ENCODE results near the gene OR2Z1. TPM values are rescaled to one million over a fixed set of nuclear protein-coding genes. Genes with fewer than 3 reads are reported as not detected.

The OR2Z1 gene
- total and polyA plus RNA-seq, 2 of the 4 experiments (the other 2 are of a cell fraction) = not detected

DNA sequence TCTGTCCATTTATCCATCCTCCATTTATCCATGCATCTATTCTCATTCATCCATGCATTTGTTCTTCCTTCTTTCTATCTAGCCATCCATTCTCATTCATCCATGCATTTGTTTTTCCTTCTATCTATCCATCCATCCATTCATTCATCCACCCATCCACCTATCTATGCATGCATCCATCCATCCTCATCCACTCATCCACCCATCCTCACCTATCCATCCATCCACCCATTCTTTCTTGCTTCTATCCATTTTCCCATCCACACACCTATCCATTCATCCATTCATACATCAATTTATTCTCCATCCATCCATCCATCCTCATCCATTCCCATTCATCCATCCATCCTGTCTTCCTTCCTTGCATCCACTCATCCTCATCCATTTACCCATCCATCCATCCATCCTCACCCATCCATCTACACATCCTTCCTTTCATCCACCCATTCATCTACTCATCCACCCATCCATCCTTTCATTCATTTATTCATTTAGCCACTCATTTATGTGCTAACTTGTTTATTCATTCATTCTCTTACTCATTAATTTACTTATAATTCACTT, 43.1 kb upstream of the OR2Z1 start:
- no peak overlapping the region for H2AK5ac ChIP-seq (ENCODE audit: low read depth, low read length)
- H3K36me3 ChIP-seq (ENCODE audit: control insufficient read depth, insufficient read depth, low read length) = no peaks in the 10 kb centered on the region
- no peak overlapping the region for H3K27ac ChIP-seq (ENCODE audit: insufficient read depth, low read length)
- H4K20me1 ChIP-seq (ENCODE audit: insufficient read depth, low read length) = no peaks in the 10 kb centered on the region
- no peak overlapping the region for H3K9ac ChIP-seq (ENCODE audit: low read depth, low read length)
- TF ChIP-seq MAZ (IDR thresholded peaks at IDR 0.05; ENCODE audit: borderline replicate concordance, low read depth, low read length) (no peak), MXI1 (IDR thresholded peaks at IDR 0.05; ENCODE audit: borderline replicate concordance, low read depth, low read length) (no peak), FOS (IDR thresholded peaks at IDR 0.05; ENCODE audit: low read depth, low read length) (no peak), POLR2A (IDR thresholded peaks at IDR 0.05; ENCODE audit: low read depth, low read length) (no peak), MAFK (IDR thresholded peaks at IDR 0.05; ENCODE audit: low read depth, low read length) (no peak)
- TF ChIP-seq, protein P1, sequence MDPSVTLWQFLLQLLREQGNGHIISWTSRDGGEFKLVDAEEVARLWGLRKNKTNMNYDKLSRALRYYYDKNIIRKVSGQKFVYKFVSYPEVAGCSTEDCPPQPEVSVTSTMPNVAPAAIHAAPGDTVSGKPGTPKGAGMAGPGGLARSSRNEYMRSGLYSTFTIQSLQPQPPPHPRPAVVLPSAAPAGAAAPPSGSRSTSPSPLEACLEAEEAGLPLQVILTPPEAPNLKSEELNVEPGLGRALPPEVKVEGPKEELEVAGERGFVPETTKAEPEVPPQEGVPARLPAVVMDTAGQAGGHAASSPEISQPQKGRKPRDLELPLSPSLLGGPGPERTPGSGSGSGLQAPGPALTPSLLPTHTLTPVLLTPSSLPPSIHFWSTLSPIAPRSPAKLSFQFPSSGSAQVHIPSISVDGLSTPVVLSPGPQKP (IDR thresholded peaks at IDR 0.05; ENCODE audit: borderline replicate concordance, low read depth, low read length) = no peak
- ChIA-PET CTCF (no interaction called here), POLR2A (ENCODE audit: unreplicated experiment) (no interaction called here)
- H3K4me1 ChIP-seq (ENCODE audit: control insufficient read depth, insufficient read depth, low read length) = no peaks in the 10 kb centered on the region
- H2BK15ac ChIP-seq (ENCODE audit: low read depth, low read length) = no peak overlapping the region
- H3K56ac ChIP-seq (ENCODE audit: extremely low read depth, insufficient read depth, low read length) = no peak overlapping the region
- no peak overlapping the region for H3K18ac ChIP-seq (ENCODE audit: low read depth, low read length)
- no peak for DNase-seq
- H4K8ac ChIP-seq (ENCODE audit: low read depth in 2 of 2, low read length in 2 of 2) = no peak overlapping the region
- dilution Hi-C loops (cut with HindIII; ENCODE audit: low sequenced_read_pairs, unreplicated experiment) = no loop called here
- H3K9me1 ChIP-seq (ENCODE audit: insufficient read depth, low read length) = no peaks in the 10 kb centered on the region
- H3K14ac ChIP-seq (replicated peaks; ENCODE audit: low read depth, low read length) = no peak overlapping the region
- H3K4me2 ChIP-seq (ENCODE audit: low read depth, low read length) = no peak overlapping the region
- no TSS peak for BruUV-seq (replicated peaks)
- no peak overlapping the region for H3K4ac ChIP-seq (ENCODE audit: low read depth, low read length)
- no peaks in the 10 kb centered on the region for H3K27me3 ChIP-seq (ENCODE audit: control insufficient read depth, insufficient read depth, low read length)
- H4K91ac ChIP-seq (ENCODE audit: insufficient read depth, low read depth, low read length) = no peak overlapping the region
- no peak overlapping the region for H4K5ac ChIP-seq (ENCODE audit: low read depth, low read length)
- H2BK20ac ChIP-seq (ENCODE audit: low read depth, low read length) = no peak overlapping the region
- H3K4me3 ChIP-seq (ENCODE audit: insufficient read depth, low read depth, low read length) = no peak overlapping the region
- intact Hi-C loops (cut with micrococcal nuclease) = no loop called here
- no peak overlapping the region for H3K23ac ChIP-seq (ENCODE audit: low read depth, low read length)
- H2BK5ac ChIP-seq (ENCODE audit: low read depth, low read length, poor library complexity, severe bottlenecking) = peak overlapping the region; percentile 62
- in situ Hi-C loops (cut with MboI; ENCODE audit: low sequenced_read_pairs) = no loop called here
- H3K9me3 ChIP-seq (ENCODE audit: control insufficient read depth, insufficient read depth, low read length) = peaks cover 21% of the 10 kb centered on the region
- no peak for ATAC-seq (ENCODE audit: low read depth)
- no peak overlapping the region for H2AFZ ChIP-seq (replicated peaks; ENCODE audit: low read length, poor library complexity)
- H2BK120ac ChIP-seq (ENCODE audit: low read depth, low read length) = no peak overlapping the region
- H3K79me1 ChIP-seq (ENCODE audit: low read depth in 1 of 2, low read length in 2 of 2) = no peaks in the 10 kb centered on the region
- H2AK9ac ChIP-seq (replicated peaks; ENCODE audit: low read depth, low read length, poor library complexity) = no peak overlapping the region

Measured in IMR-90 (cell line).